Kidney tubule cell (primary cell): ENCODE results near the gene KRT80.
A peak's percentile ranks its signal among the peaks of the same experiment; 100 is the strongest.
"Not testable (repeated sequence)": the region's sequence is repeated elsewhere in the genome, so short reads cannot be mapped to it uniquely, and the experiment has no call there.

Experiments used
- DNase-seq: peaks from one replicate; pipeline ENCODE4 v3.0.0-alpha.2; 2018; ENCODE audit warnings: low spot score

Gene KRT80

GRCh38 chr12:52191841-52192791 lies at the start of gene KRT80:
KRT80 (minus strand) TSS chr12:52192014; CDS start chr12:52191902, 112 bp downstream.
- peak; percentile 99 for DNase-seq

DNA sequence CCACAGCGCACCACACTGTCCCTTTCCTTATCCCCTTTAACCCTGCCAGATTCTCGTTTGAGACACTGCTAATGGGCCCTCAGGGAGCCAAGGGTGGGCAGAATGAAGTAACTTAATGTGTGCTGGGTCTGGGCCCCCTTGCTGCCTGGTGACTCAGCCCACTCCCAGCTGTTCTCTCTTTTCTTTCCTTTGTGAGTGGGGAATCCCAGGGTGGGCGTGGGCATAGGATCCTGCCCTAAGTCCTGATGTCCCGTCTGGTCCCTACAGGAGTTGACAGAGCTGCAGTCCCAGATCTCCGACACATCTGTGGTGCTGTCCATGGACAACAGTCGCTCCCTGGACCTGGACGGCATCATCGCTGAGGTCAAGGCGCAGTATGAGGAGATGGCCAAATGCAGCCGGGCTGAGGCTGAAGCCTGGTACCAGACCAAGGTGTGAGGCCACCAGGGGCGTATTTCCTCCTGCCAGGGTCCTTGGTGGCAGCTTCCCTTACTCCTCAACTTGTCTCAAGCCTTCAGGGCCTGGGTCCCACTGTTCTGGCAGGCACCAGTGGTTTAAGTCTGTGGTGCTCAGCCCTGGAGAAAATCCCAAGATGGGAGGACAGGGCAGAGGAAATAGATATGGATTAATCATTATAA lies 49.5 kb upstream of the KRT80 start:
- DNase-seq = peak; percentile 58

DNA sequence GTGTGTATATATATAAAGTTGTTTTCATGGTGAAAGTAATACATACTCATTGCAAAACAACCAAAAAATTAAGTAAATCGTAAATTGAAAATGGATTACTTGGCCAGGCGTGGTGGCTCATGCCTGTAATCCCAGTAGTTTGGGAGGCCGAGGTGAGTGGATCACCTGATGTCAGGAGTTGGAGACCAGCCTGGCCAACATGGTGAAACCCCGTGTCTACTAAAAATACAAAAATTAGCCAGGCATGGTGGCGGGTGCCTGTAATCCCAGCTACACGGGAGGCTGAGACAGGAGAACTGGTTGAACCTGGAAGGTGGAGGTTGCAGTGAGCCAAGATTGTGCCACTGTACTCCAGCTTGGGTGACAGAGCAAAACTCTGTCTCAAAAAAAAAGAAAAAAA lies 48.4 kb upstream of the KRT80 start:
- DNase-seq = not testable (repeated sequence)

DNA sequence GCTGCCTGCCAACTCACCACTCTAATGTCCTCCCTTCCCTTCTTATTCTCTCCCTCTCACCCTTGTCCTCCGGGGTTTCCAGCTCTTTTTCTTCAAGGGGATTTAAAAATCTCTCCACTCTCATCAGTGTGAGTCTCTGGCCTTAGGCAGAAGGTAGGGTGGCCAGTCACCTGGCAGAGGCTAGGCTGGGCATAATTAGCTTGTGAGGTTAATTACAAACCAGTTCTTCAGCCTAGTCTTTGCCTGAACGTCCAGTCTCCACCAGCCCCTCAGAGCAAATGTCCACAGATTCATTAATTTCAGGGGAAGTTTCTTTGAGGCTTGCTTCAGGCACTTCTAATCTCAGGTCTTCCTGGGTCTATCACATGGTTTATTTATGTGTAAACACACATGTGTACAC lies 48.0 kb upstream of the KRT80 start:
- no peak for DNase-seq

GRCh38 chr12:52238916-52239646 lies 47.3 kb upstream of the KRT80 start:
- peak; percentile 13 for DNase-seq

DNA sequence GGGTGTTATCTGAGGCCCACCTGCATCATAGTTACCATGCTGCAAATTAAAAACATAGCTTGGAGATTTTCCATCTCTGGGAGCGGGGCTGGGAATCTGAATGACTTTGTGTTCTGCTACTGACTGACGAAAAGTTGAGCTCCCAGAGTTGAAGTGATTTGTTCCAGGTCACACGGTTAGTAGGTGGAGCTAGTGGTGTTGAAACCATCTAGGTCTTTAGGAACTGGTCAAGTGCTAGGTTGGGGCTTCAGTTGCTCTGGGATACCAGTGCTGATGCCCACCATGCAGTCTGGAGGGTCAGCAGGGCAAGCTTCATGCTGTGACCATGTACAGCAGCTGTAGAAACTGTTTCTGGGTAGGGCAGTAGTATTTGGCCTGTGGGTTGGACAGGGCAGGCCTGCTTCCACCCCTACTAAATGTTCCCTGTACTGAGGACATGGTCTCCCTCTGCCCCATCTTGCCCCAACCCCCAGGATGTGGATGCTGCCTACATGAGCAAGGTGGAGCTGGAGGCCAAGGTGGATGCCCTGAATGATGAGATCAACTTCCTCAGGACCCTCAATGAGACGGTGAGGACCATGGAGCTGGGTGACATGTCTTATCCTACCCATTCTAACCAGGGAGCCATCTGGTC lies 46.5 kb upstream of the KRT80 start:
- peak; percentile 32 for DNase-seq

DNA sequence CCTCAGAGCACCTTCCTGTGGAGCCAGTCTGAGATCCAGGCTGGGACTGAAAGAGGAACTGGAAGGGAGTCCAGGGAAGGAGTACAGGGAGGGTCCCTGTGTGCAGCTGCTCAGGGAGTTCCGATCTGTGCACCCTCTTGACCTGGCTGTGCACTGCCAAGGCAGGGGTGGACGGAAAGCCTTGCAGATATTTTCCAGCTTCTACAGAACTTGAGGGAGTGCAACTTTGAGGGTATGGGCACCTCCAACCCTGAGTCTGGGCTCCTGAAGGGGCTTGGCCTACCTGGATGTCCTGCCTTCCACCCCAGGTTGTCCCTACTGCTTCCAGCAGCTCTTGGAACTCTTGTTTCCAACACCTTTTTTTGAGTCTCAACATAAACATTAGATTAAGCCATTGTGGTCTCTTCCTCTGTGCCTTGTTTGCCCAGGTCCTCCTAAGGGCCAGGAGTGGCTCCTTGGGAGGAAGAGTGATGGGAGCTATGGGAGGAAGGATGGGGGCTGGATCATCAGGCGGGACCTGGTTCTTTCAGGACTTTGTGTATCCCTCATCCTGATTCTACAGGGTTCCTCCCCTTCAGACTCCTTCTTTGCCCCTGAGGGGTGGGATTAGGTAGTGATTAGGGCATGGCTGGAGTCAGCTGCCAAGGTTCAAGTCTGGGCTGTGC lies 44.7 kb upstream of the KRT80 start:
- DNase-seq = no peak

DNA sequence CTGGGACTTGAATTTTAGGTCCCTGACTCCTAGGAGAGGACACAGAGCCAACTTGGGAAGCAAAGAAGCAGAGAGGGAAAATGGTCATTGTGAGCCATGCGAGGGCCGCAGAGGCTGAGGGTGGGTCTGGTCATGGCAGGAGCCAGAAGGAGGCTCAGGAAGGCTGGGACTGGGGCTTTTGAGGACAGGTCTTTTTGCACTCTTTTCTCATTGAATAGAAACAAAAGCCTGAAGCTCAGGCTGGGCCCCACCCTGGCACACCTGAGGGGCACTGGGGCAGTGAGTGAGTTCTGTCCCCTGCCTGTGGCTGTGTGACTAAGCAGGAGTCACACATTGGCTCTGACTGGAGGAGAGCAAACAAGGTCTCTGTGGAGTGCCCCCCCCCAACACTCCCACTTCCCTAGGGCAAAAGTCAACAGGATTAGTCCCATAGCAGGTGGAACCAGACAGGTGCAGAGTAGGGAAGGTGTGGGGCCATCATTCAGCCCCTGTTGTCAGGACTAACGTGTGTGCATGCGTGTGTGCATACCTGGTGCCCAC lies 44.1 kb upstream of the KRT80 start:
- DNase-seq = peak; percentile 75

- DNase-seq = peak; percentile 25
Observed at GRCh38 chr12:52235001-52235764, 43.4 kb upstream of the KRT80 start.

GRCh38 chr12:52234223-52234810 lies 42.5 kb upstream of the KRT80 start:
- no peak for DNase-seq

- DNase-seq = peak; percentile 50
Observed at GRCh38 chr12:52233462-52234207, 41.8 kb upstream of the KRT80 start.

- DNase-seq = peak; percentile 91
Observed at GRCh38 chr12:52232674-52233461, 41.1 kb upstream of the KRT80 start, which contains the start of gene KRT7. KRT7 (plus strand) TSS chr12:52233243; CDS start chr12:52233297, 54 bp downstream.

DNA sequence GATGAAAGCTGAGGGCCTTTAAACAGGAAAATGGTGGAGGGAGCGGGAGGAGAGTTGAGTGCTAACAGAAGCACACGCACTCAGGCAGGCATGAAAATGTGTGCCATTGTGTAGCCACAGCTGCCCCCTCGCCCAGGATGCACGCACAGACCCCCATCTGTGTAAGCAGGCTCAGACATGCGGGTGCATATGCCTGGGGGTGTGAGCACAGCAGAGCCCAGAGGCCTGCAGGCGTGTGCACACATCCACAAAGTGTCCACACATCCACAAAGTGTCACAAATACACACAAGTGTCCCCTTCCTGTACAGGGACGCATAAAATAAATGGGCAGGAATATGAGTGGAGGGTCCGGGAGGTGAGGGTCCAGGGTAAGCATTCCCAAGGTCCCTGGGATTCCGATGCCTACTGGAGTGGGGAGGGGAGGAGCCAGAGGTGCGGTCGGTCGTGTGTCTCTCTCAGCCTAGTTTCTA lies 40.4 kb upstream of the KRT80 start:
- no peak for DNase-seq

DNA sequence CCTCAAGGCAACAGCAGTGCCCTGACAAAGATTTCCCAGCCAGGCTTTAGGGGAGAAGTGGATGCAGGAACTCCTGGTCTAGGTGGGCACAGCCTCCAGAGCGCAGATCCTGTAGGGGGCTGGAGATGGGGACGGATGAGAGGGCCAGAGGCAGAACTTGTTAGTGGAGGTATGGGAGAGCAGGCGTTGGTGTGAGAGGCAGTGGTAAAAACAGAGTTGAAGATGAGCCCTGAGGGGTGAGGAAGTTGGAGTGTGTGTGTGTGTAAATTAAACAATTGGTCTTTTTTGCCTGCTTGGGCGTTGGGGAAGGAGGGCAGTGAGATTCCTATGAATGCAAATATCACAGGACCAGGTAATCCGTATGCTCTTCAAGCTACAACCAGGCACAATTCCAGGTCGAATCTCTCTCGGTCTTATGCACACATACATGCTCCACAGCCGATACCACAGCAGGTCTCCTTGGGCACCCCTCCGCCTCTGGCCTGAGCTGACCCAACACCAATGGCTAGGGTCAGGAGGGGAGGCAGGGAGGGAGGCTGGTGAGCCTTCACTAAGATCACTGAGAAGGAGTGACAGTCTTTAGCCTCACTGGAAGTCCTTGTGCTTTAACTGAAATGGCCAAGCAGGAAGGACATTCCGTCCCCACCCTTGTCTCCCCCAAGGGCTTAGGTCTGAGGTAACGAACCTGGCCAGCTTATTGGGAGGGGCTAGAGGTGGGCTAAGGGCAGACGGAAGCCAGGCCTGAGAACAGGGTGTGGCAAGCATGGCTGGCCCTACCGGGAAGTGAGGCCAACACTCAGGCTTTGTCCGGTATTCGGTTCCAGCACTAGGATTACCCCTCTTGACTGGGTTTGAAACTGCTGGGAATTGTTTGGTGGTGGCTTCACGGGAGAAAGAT lies 39.7 kb upstream of the KRT80 start:
- DNase-seq = peak; percentile 69

- DNase-seq = peak; percentile 89
Observed at GRCh38 chr12:52230364-52231281, 38.8 kb upstream of the KRT80 start.

GRCh38 chr12:52229836-52230343 lies 38.1 kb upstream of the KRT80 start:
- DNase-seq = no peak
